IMR-90 (cell line): ENCODE measurements around the gene JAK1. TPM values are rescaled to one million over a fixed set of nuclear protein-coding genes. Genes with fewer than 3 reads are reported as not detected.

ENCODE experiments used
- ATAC-seq: fragments of 200-7000 bp; cut with Tn5 transposase; 2 replicates; pipeline ENCODE4 v1.9.1; 2020; ENCODE audit warnings: low read depth, mild to moderate bottlenecking, moderate library complexity
- BruUV-seq: library from RNA; stranded (reverse); fragments of 400-500 nt; replicated peaks from 2 replicates; lab custom pipeline; 2021; lab: Mats Ljungman, UMichigan
- CTCF ChIA-PET: fragments of 300-600 bp; formaldehyde crosslinking; extraction: SDS; loops from one replicate; lab custom pipeline; 2021; ENCODE audit warnings: antibody characterized with exemption; lab: Yijun Ruan, JAX
- POLR2A ChIA-PET: fragments of 300-600 bp; sonication (Branson Sonifier 250); formaldehyde crosslinking; loops from one replicate; lab custom pipeline; 2022; ENCODE audit warnings: antibody characterized with exemption; ENCODE audit not compliant: unreplicated experiment; lab: Charles Lee
- DNase-seq: peaks from one replicate; pipeline ENCODE4 v3.0.0; 2013
- H2AFZ ChIP-seq: replicated peaks from 2 replicates; pipeline ENCODE3; 2013; ENCODE audit warnings: low read length, mild to moderate bottlenecking; ENCODE audit not compliant: poor library complexity
- H2AK5ac ChIP-seq: 2 replicates; pipeline ENCODE4 v1.6.1; 2013; ENCODE audit warnings: low read depth, low read length, inconsistent platforms
- H2AK9ac ChIP-seq: replicated peaks from 2 replicates; pipeline ENCODE3; 2013; ENCODE audit warnings: mild to moderate bottlenecking, low read depth, low read length, moderate library complexity; ENCODE audit not compliant: poor library complexity
- H2BK120ac ChIP-seq: 2 replicates; pipeline ENCODE4 v1.6.1; 2013; ENCODE audit warnings: low read depth, low read length, inconsistent platforms
- H2BK15ac ChIP-seq: 3 replicates; pipeline ENCODE4 v1.6.1; 2013; ENCODE audit warnings: low read depth, low read length, inconsistent platforms
- H2BK20ac ChIP-seq: 2 replicates; pipeline ENCODE4 v1.6.1; 2013; ENCODE audit warnings: low read depth, mild to moderate bottlenecking, inconsistent platforms, low read length, moderate library complexity
- H2BK5ac ChIP-seq: 2 replicates; pipeline ENCODE4 v1.6.1; 2013; ENCODE audit warnings: mild to moderate bottlenecking, low read depth, low read length, inconsistent platforms; ENCODE audit not compliant: poor library complexity, severe bottlenecking
- H3K14ac ChIP-seq: replicated peaks from 2 replicates; pipeline ENCODE4 v1.6.1; 2013; ENCODE audit warnings: low read depth, low read length, inconsistent platforms
- H3K18ac ChIP-seq: 2 replicates; pipeline ENCODE4 v1.6.1; 2013; ENCODE audit warnings: low read depth, low read length, control low read depth
- H3K23ac ChIP-seq: 2 replicates; pipeline ENCODE4 v1.6.1; 2013; ENCODE audit warnings: low read depth, low read length, inconsistent platforms
- H3K27ac ChIP-seq: 2 replicates; pipeline ENCODE4 v1.5.1; 2013; ENCODE audit warnings: mild to moderate bottlenecking, control low read depth, low read length; ENCODE audit not compliant: insufficient read depth
- H3K27me3 ChIP-seq: 2 replicates; pipeline ENCODE4 v1.6.1; 2013; ENCODE audit warnings: low read length; ENCODE audit not compliant: control insufficient read depth, insufficient read depth
- H3K36me3 ChIP-seq: 2 replicates; pipeline ENCODE4 v1.6.1; 2013; ENCODE audit warnings: low read length, mixed read lengths; ENCODE audit not compliant: control insufficient read depth, insufficient read depth
- H3K4ac ChIP-seq: 2 replicates; pipeline ENCODE4 v1.6.1; 2013; ENCODE audit warnings: low read depth, low read length, inconsistent platforms
- H3K4me1 ChIP-seq: 2 replicates; pipeline ENCODE4 v1.6.1; 2013; ENCODE audit warnings: low read length, mixed read lengths; ENCODE audit not compliant: control insufficient read depth, insufficient read depth
- H3K4me2 ChIP-seq: 2 replicates; pipeline ENCODE4 v1.6.1; 2013; ENCODE audit warnings: low read depth, mild to moderate bottlenecking, control low read depth, low read length, moderate library complexity
- H3K4me3 ChIP-seq: 2 replicates; pipeline ENCODE4 v1.5.1; 2013; ENCODE audit warnings: low read depth, mild to moderate bottlenecking, control low read depth, low read length, moderate library complexity; ENCODE audit not compliant: insufficient read depth
- H3K56ac ChIP-seq: 2 replicates; pipeline ENCODE4 v1.6.1; 2013; ENCODE audit warnings: low read length, inconsistent platforms; ENCODE audit not compliant: insufficient read depth; ENCODE audit errors: extremely low read depth
- H3K79me1 ChIP-seq, 2 experiments: 2 replicates each; pipeline ENCODE4 v1.6.1; 2013; ENCODE audit warnings: low read length in 2 of 2, inconsistent platforms in 1 of 2, low read depth in 1 of 2
- H3K9ac ChIP-seq: 2 replicates; pipeline ENCODE4 v1.6.1; 2013; ENCODE audit warnings: low read depth, low read length, control low read depth
- H3K9me1 ChIP-seq: 2 replicates; pipeline ENCODE4 v1.6.1; 2013; ENCODE audit warnings: low read length, inconsistent platforms; ENCODE audit not compliant: insufficient read depth
- H3K9me3 ChIP-seq: 2 replicates; pipeline ENCODE4 v1.6.1; 2013; ENCODE audit warnings: low read length; ENCODE audit not compliant: control insufficient read depth, insufficient read depth
- H4K20me1 ChIP-seq: 2 replicates; pipeline ENCODE4 v1.6.1; 2013; ENCODE audit warnings: low read length, inconsistent platforms; ENCODE audit not compliant: insufficient read depth
- H4K5ac ChIP-seq: 2 replicates; pipeline ENCODE4 v1.6.1; 2013; ENCODE audit warnings: mild to moderate bottlenecking, low read depth, low read length, control low read depth
- H4K8ac ChIP-seq, 2 experiments: 2 replicates each; pipeline ENCODE4 v1.6.1; 2013; ENCODE audit warnings: low read depth in 2 of 2, low read length in 2 of 2, control low read depth in 1 of 2, inconsistent platforms in 1 of 2
- H4K91ac ChIP-seq: 2 replicates; pipeline ENCODE4 v1.6.1; 2013; ENCODE audit warnings: low read depth, low read length, inconsistent platforms; ENCODE audit not compliant: insufficient read depth
- BHLHE40 ChIP-seq: fragments of 150-350 bp; IDR thresholded peaks from 2 replicates; pipeline ENCODE4 v1.6.1; 2016; ENCODE audit warnings: mild to moderate bottlenecking, low read depth, low read length
- CEBPB ChIP-seq: IDR thresholded peaks from 2 replicates; pipeline ENCODE4 v1.6.1; 2012; ENCODE audit warnings: low read depth, low read length, improper control_type of control experiment
- CHD1 ChIP-seq: IDR thresholded peaks from 2 replicates; pipeline ENCODE4 v1.6.1; 2012; ENCODE audit warnings: low read depth, low read length, improper control_type of control experiment
- CTCF ChIP-seq: conservative IDR thresholded peaks from 2 replicates; pipeline ENCODE4 v1.5.1; 2012; ENCODE audit warnings: mild to moderate bottlenecking, low read depth, low read length, improper control_type of control experiment
- ELK1 ChIP-seq: fragments of 150-350 bp; IDR thresholded peaks from 2 replicates; pipeline ENCODE4 v1.6.1; 2016; ENCODE audit warnings: low read depth, mild to moderate bottlenecking, low read length, moderate library complexity, borderline replicate concordance
- FOS ChIP-seq: fragments of 150-350 bp; IDR thresholded peaks from 2 replicates; pipeline ENCODE4 v1.6.1; 2016; ENCODE audit warnings: low read depth, low read length
- MAFK ChIP-seq: IDR thresholded peaks from 2 replicates; pipeline ENCODE4 v1.6.1; 2012; ENCODE audit warnings: low read depth, low read length, improper control_type of control experiment
- MAZ ChIP-seq: IDR thresholded peaks from 2 replicates; pipeline ENCODE4 v1.6.1; 2012; ENCODE audit warnings: low read depth, mild to moderate bottlenecking, low read length, improper control_type of control experiment, moderate library complexity, borderline replicate concordance
- MXI1 ChIP-seq: IDR thresholded peaks from 2 replicates; pipeline ENCODE4 v1.6.1; 2012; ENCODE audit warnings: low read depth, mild to moderate bottlenecking, low read length, moderate library complexity, borderline replicate concordance
- NFE2L2 ChIP-seq: fragments of 150-350 bp; IDR thresholded peaks from 2 replicates; pipeline ENCODE4 v1.6.1; 2016; ENCODE audit warnings: low read depth, mild to moderate bottlenecking, low read length
- POLR2A ChIP-seq: IDR thresholded peaks from 2 replicates; pipeline ENCODE4 v1.6.1; 2012; ENCODE audit warnings: mild to moderate bottlenecking, low read depth, low read length
- RAD21 ChIP-seq: IDR thresholded peaks from 2 replicates; pipeline ENCODE4 v1.6.1; 2012; ENCODE audit warnings: low read length, improper control_type of control experiment
- RFX5 ChIP-seq: IDR thresholded peaks from 2 replicates; pipeline ENCODE4 v1.8.0; 2012; ENCODE audit warnings: low read depth, mild to moderate bottlenecking, low read length, moderate library complexity
- SMC3 ChIP-seq: fragments of 150-350 bp; IDR thresholded peaks from 2 replicates; pipeline ENCODE4 v1.6.1; 2016; ENCODE audit warnings: low read depth, mild to moderate bottlenecking, antibody characterized with exemption, low read length, moderate library complexity
- USF2 ChIP-seq: fragments of 150-350 bp; IDR thresholded peaks from 2 replicates; pipeline ENCODE4 v1.6.1; 2017; ENCODE audit warnings: mild to moderate bottlenecking, antibody characterized with exemption, low read length, low read depth
- WGBS, 2 experiments: methylation state at CpG; one replicate each; pipeline versions ENCODE4 v1.1.5 to v1.1.7; 2013; ENCODE audit warnings: missing lambda C conversion rate in 2 of 2; ENCODE audit not compliant: insufficient read length in 1 of 2; ENCODE audit errors: extremely low coverage in 2 of 2; 5-methylcytosine and 5-hydroxymethylcytosine counted together
- dilution Hi-C: fragments of 300-500 bp; cut with HindIII; formaldehyde crosslinking; loops from one replicate; pipeline ENCODE4 v1.14.3; 2018; ENCODE audit warnings: low sequenced_read_pairs; ENCODE audit not compliant: unreplicated experiment
- in situ Hi-C: fragments of 300-500 bp; cut with MboI; formaldehyde crosslinking; loops from 3 replicates; pipeline ENCODE4 v1.14.3; 2019; ENCODE audit warnings: low sequenced_read_pairs, inconsistent platforms, mixed read lengths
- intact Hi-C: fragments of 100-400 bp; cut with micrococcal nuclease; formaldehyde crosslinking; loops from 2 replicates; pipeline ENCODE4 v1.10.0; 2022
- polyA plus RNA-seq, 3 experiments: library from polyadenylated mRNA; depleted of rRNA; stranded (reverse); fragments of >200 nt; gene quantifications; 2 replicates each; pipeline ENCODE4 v1.2.3, GENCODE V29; 2012; ENCODE audit warnings: low replicate concordance in 1 of 3
- total RNA-seq: library from RNA; depleted of rRNA; stranded (reverse); fragments of >200 nt; gene quantifications from 2 replicates; pipeline ENCODE4 v1.2.3, GENCODE V29; 2012

JAK1 gene
- total and polyA plus RNA-seq, 2 of the 4 experiments (the other 2 are of a cell fraction), result 76.9 to 103 TPM

GRCh38 chr1:64980745-64981600, 14.6 kb upstream of the JAK1 start:
- H3K79me1 ChIP-seq, result no peaks in the 10 kb centered on the region
- no TSS peak for BruUV-seq
- no peak overlapping the region for H3K9ac ChIP-seq
- no peak overlapping the region for H2BK20ac ChIP-seq
- no peak overlapping the region for H4K8ac ChIP-seq
- in situ Hi-C loops, result loop anchor here (25.0 kb wide), 1 partner anchor 719 kb away; no protein-coding TSS in a partner anchor
- H3K4me3 ChIP-seq, result no peak overlapping the region
- no peaks in the 10 kb centered on the region for H3K27me3 ChIP-seq
- peak; percentile 41 for DNase-seq
- H2BK15ac ChIP-seq, result no peak overlapping the region
- ATAC-seq, result no peak
- H3K23ac ChIP-seq, result no peak overlapping the region
- no peak overlapping the region for H3K56ac ChIP-seq
- intact Hi-C loops, result no loop called here
- peaks cover 4% of the 10 kb centered on the region for H3K4me1 ChIP-seq
- H4K91ac ChIP-seq, result no peak overlapping the region
- 67% methylated on average over 1 of the region's 8 CpGs; no CpG with 5 or more reads in 1 of the 2 experiments for WGBS, 2 experiments
- no peaks in the 10 kb centered on the region for H3K9me3 ChIP-seq
- H3K27ac ChIP-seq, result no peak overlapping the region
- no peaks in the 10 kb centered on the region for H3K9me1 ChIP-seq
- peak overlapping the region; percentile 68 for H2AFZ ChIP-seq
- no peak overlapping the region for H2BK120ac ChIP-seq
- no peaks in the 10 kb centered on the region for H3K36me3 ChIP-seq
- dilution Hi-C loops, result no loop called here
- H3K18ac ChIP-seq, result no peak overlapping the region
- ChIA-PET CTCF (no interaction called here), POLR2A (no interaction called here)
- H3K4ac ChIP-seq, result no peak overlapping the region
- no peak overlapping the region for H2AK5ac ChIP-seq
- no peak overlapping the region for H4K5ac ChIP-seq
- no peak overlapping the region for H3K4me2 ChIP-seq
- no peaks in the 10 kb centered on the region for H4K20me1 ChIP-seq
- no peak overlapping the region for H2BK5ac ChIP-seq
- no peak overlapping the region for H3K14ac ChIP-seq
- H2AK9ac ChIP-seq, result no peak overlapping the region
- TF ChIP-seq NFE2L2 (no peak), RFX5 (no peak), RAD21 (no peak), POLR2A (no peak), USF2 (no peak), CHD1 (no peak), BHLHE40 (no peak), MXI1 (no peak), MAFK (no peak), SMC3 (no peak), CEBPB (no peak), CTCF (no peak), FOS (no peak), ELK1 (no peak), MAZ (no peak)
